Measurements from ENCODE around the gene SLC1A4.

The SLC1A4 gene

DNA sequence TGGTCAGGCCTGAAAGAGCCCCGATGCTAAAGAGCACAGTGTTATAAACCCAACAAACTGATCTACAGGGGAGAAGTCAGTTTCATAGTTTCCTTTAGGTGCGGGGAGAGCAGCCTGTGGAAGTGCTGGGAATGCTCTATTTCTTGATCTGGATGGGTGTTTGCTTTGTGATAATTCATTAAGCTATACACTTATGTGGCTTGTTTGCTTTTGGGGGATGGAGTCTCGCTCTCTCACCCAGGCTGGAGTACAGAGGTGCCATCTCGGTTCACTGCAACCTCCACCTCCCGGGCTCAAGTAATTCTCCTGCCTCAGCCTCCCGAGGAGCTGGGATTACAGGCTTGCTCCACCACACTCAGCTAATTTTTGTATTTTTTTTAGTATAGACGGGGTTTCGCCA is 37.0 kb downstream of the SLC1A4 start:
- Histone ChIP-seq H3K9me3 (ENCODE audit: control insufficient read depth, insufficient read depth, low read depth, low read length) (no peaks in the 10 kb centered on the region), H3K36me3 (ENCODE audit: control insufficient read depth in 2 of 2, insufficient read depth in 1 of 2, low read length in 2 of 2) (peaks cover 0 to 8% of the 10 kb centered on the region in 2 experiments; a peak in 1 of 3 replicates), H3K4me3 (ENCODE audit: low read depth, low read length) (no peak overlapping the region), H3K27ac (ENCODE audit: extremely low read depth, low read depth, low read length) (no peak overlapping the region), H3K4me1 (ENCODE audit: control insufficient read depth, insufficient read depth, low read length) (0 out of 2 replicates have a peak, but pooled peaks cover 2% of the 10 kb centered on the region)
- ChIA-PET CTCF (interaction anchor here (0.8 kb wide), 1 partner anchor 24 kb away, joined by 3 read pairs; no protein-coding TSS in a partner anchor), POLR2A (no interaction called here)
- TF ChIP-seq, protein P1, sequence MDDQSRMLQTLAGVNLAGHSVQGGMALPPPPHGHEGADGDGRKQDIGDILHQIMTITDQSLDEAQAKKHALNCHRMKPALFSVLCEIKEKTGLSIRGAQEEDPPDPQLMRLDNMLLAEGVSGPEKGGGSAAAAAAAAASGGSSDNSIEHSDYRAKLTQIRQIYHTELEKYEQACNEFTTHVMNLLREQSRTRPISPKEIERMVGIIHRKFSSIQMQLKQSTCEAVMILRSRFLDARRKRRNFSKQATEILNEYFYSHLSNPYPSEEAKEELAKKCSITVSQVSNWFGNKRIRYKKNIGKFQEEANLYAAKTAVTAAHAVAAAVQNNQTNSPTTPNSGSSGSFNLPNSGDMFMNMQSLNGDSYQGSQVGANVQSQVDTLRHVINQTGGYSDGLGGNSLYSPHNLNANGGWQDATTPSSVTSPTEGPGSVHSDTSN (CRISPR knock-in tag; IDR thresholded peaks at IDR 0.05), result no peak
- TF ChIP-seq ZNF664 (tag by site-specific recombination; IDR thresholded peaks at IDR 0.05) (no peak), GLIS2 (tag by site-specific recombination; IDR thresholded peaks at IDR 0.05) (no peak), PATZ1 (tag by site-specific recombination; IDR thresholded peaks at IDR 0.05) (no peak)

- Histone ChIP-seq H3K36me3 (ENCODE audit: control insufficient read depth in 2 of 2, insufficient read depth in 1 of 2, low read length in 2 of 2) (peaks cover 0 to 4% of the 10 kb centered on the region in 2 experiments; a peak in 1 of 3 replicates), H3K4me3 (ENCODE audit: low read depth, low read length) (no peak overlapping the region), H3K4me1 (ENCODE audit: control insufficient read depth, insufficient read depth, low read length) (peaks cover 3% of the 10 kb centered on the region; the same call in 1 of the 2 replicates), H3K27ac (ENCODE audit: extremely low read depth, low read depth, low read length) (no peak overlapping the region), H3K9me3 (ENCODE audit: control insufficient read depth, insufficient read depth, low read depth, low read length) (no peaks in the 10 kb centered on the region)
- CTCF ChIA-PET, result no interaction called here
- POLR2A ChIA-PET, result interaction anchor here (0.6 kb wide), 1 partner anchor 522 kb away, joined by 4 read pairs; no protein-coding TSS in a partner anchor
- TF ChIP-seq SP7 (tag by site-specific recombination; IDR thresholded peaks at IDR 0.05), result no peak
- no peak for TF ChIP-seq ZNF571 (tag by site-specific recombination; IDR thresholded peaks at IDR 0.05)
- TF ChIP-seq ZNF510 (tag by site-specific recombination; IDR thresholded peaks at IDR 0.05; ENCODE audit: insufficient replicate concordance), result no peak
- TF ChIP-seq ZNF366 (tag by site-specific recombination; conservative IDR thresholded peaks at IDR 0.05), result no peak
- TF ChIP-seq ZNF677 (tag by site-specific recombination; IDR thresholded peaks at IDR 0.05), result no peak
- no peak for TF ChIP-seq RBAK (tag by site-specific recombination; IDR thresholded peaks at IDR 0.05)
- TF ChIP-seq KLF9 (tag by site-specific recombination; IDR thresholded peaks at IDR 0.05; ENCODE audit: low read depth), result no peak
- TF ChIP-seq IKZF3 (tag by site-specific recombination; IDR thresholded peaks at IDR 0.05), result no peak
- TF ChIP-seq SETDB1 (IDR thresholded peaks at IDR 0.05; ENCODE audit: insufficient read length, low read length), result no peak
- TF ChIP-seq YY2 (tag by site-specific recombination; IDR thresholded peaks at IDR 0.05), result no peak
- no peak for TF ChIP-seq ZNF280D (tag by site-specific recombination; IDR thresholded peaks at IDR 0.05)
- no peak for TF ChIP-seq ZNF423 (tag by site-specific recombination; IDR thresholded peaks at IDR 0.05)
- TF ChIP-seq ZBTB1 (tag by site-specific recombination; IDR thresholded peaks at IDR 0.05), result no peak
- no peak for TF ChIP-seq FEZF1 (tag by site-specific recombination; IDR thresholded peaks at IDR 0.05)
- TF ChIP-seq, protein P2, sequence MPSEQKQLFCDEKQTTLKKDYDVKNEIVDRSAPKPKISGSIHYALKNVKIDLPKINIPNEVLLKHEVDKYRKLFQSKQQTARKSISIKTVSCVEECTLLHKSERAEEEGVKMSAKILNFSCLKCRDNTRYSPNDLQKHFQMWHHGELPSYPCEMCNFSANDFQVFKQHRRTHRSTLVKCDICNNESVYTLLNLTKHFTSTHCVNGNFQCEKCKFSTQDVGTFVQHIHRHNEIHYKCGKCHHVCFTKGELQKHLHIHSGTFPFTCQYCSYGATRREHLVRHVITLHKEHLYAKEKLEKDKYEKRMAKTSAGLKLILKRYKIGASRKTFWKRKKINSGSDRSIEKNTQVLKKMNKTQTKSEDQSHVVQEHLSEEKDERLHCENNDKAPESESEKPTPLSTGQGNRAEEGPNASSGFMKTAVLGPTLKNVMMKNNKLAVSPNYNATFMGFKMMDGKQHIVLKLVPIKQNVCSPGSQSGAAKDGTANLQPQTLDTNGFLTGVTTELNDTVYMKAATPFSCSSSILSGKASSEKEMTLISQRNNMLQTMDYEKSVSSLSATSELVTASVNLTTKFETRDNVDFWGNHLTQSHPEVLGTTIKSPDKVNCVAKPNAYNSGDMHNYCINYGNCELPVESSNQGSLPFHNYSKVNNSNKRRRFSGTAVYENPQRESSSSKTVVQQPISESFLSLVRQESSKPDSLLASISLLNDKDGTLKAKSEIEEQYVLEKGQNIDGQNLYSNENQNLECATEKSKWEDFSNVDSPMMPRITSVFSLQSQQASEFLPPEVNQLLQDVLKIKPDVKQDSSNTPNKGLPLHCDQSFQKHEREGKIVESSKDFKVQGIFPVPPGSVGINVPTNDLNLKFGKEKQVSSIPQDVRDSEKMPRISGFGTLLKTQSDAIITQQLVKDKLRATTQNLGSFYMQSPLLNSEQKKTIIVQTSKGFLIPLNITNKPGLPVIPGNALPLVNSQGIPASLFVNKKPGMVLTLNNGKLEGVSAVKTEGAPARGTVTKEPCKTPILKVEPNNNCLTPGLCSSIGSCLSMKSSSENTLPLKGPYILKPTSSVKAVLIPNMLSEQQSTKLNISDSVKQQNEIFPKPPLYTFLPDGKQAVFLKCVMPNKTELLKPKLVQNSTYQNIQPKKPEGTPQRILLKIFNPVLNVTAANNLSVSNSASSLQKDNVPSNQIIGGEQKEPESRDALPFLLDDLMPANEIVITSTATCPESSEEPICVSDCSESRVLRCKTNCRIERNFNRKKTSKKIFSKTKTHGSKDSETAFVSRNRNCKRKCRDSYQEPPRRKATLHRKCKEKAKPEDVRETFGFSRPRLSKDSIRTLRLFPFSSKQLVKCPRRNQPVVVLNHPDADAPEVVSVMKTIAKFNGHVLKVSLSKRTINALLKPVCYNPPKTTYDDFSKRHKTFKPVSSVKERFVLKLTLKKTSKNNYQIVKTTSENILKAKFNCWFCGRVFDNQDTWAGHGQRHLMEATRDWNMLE (tag by site-specific recombination; conservative IDR thresholded peaks at IDR 0.05; ENCODE audit: low read depth), result no peak
- no peak for TF ChIP-seq ZNF585B (tag by site-specific recombination; IDR thresholded peaks at IDR 0.05)
- TF ChIP-seq ZFP3 (tag by site-specific recombination; IDR thresholded peaks at IDR 0.05; ENCODE audit: low read depth), result no peak
Observed at GRCh38 chr2:65026704-65027464, 37.7 kb downstream of the SLC1A4 start.

All from HEK293 (cell line).